HepG2 (cell line): Measurements from ENCODE around the gene RNPS1. TPM values are rescaled to one million over a fixed set of nuclear protein-coding genes. Genes with fewer than 3 reads are reported as not detected.

Experiments
- ATAC-seq: fragments of 200-7000 bp; cut with Tn5 transposase; 3 replicates; pipeline ENCODE4 v1.9.1; 2020; ENCODE audit warnings: mild to moderate bottlenecking, moderate library complexity
- BruUV-seq: library from RNA; stranded (reverse); fragments of 400-500 nt; replicated peaks from 2 replicates; lab custom pipeline; 2021; lab: Mats Ljungman, UMichigan
- CTCF ChIA-PET: fragments of 300-600 bp; formaldehyde crosslinking; extraction: SDS; loops from one replicate; lab custom pipeline; 2021; ENCODE audit warnings: low total read pairs, inconsistent platforms, low intra/inter-chr PET ratio; lab: Yijun Ruan, JAX
- POLR2A ChIA-PET: fragments of 350-600 bp; sonication (Branson Sonifier 250); formaldehyde crosslinking; loops from one replicate; lab custom pipeline; 2020; ENCODE audit warnings: antibody characterized with exemption, inconsistent platforms; lab: Yijun Ruan, JAX
- DNase-seq: peaks from one replicate; pipeline ENCODE4 v3.0.0-alpha.2; 2015; ENCODE audit warnings: low spot score
- FAIRE-seq: peaks from 3 replicates; lab custom pipeline; 2011; peaks lifted over from hg19 to GRCh38; lab: Jason Lieb, UNC
- H2AFZ ChIP-seq: one replicate; pipeline ENCODE4 v1.6.1; 2011; ENCODE audit warnings: low read length, inconsistent platforms
- H3K27ac ChIP-seq: fragments of 300-600 bp; 3 replicates; pipeline ENCODE4 v1.8.0; 2011; ENCODE audit warnings: mixed run types, mild to moderate bottlenecking, mixed read lengths, low read length, inconsistent platforms; ENCODE audit not compliant: insufficient read depth; ENCODE audit errors: extremely low read length
- H3K27me3 ChIP-seq, 2 experiments: fragments of 200-600 bp in 1 of 2; 2 replicates in 1 of 2; 3 replicates in 1 of 2; pipeline versions ENCODE4 v1.6.0 to v1.8.0; 2011; ENCODE audit warnings: low read length in 2 of 2, mild to moderate bottlenecking in 2 of 2, moderate library complexity in 2 of 2, inconsistent platforms in 1 of 2; ENCODE audit not compliant: insufficient read depth in 2 of 2, control insufficient read depth in 1 of 2
- H3K36me3 ChIP-seq, 2 experiments: fragments of 200-600 bp in 1 of 2; replicated peaks in 1 of 2; 2 replicates in 1 of 2; 3 replicates in 1 of 2; pipeline versions ENCODE4 v1.5.1 to v1.8.0; 2011; ENCODE audit warnings: low read length in 2 of 2, inconsistent platforms in 1 of 2; ENCODE audit not compliant: insufficient read depth in 2 of 2, control insufficient read depth in 1 of 2
- H3K4me1 ChIP-seq: 2 replicates; pipeline ENCODE4 v1.5.1; 2012; ENCODE audit warnings: low read length, inconsistent platforms; ENCODE audit not compliant: insufficient read depth
- H3K4me2 ChIP-seq: 2 replicates; pipeline ENCODE4 v1.6.0; 2011; ENCODE audit warnings: low read depth, low read length, inconsistent platforms
- H3K4me3 ChIP-seq, 3 experiments: fragments of 200-600 bp in 1 of 3; sonication (generic), shearing (Covaris generic) in 1 of 3; replicated peaks in 1 of 3; 2 replicates each; pipeline ENCODE4 v1.5.1; 2011 to 2016; ENCODE audit warnings: low read length in 3 of 3, inconsistent platforms in 2 of 3, low read depth in 2 of 3, mild to moderate bottlenecking in 2 of 3, control low read depth in 1 of 3, mixed read lengths in 1 of 3; ENCODE audit not compliant: insufficient read depth in 1 of 3
- H3K79me2 ChIP-seq: one replicate; pipeline ENCODE4 v1.6.1; 2011; ENCODE audit warnings: low read length, inconsistent platforms; ENCODE audit not compliant: insufficient read depth
- H3K9ac ChIP-seq: 2 replicates; pipeline ENCODE4 v1.6.0; 2011; ENCODE audit warnings: mild to moderate bottlenecking, low read depth, low read length, inconsistent platforms; ENCODE audit not compliant: insufficient read depth
- H3K9me3 ChIP-seq: 2 replicates; pipeline ENCODE4 v1.5.1; 2012; ENCODE audit warnings: mild to moderate bottlenecking, low read length
- H4K20me1 ChIP-seq: 2 replicates; pipeline ENCODE4 v1.6.0; 2011; ENCODE audit warnings: inconsistent platforms, mild to moderate bottlenecking, low read length, moderate library complexity; ENCODE audit not compliant: insufficient read depth
- AGO2 ChIP-seq: fragments of 200-400 bp; formaldehyde crosslinking; optimal IDR thresholded peaks from 2 replicates; pipeline ENCODE3; 2017; ENCODE audit warnings: mild to moderate bottlenecking, low read depth, low read length, moderate library complexity
- CREBL2 ChIP-seq: sonication (generic); formaldehyde crosslinking; IDR thresholded peaks from 2 replicates; pipeline ENCODE4 v1.8.1; 2023; ENCODE audit warnings: missing genetic modification reagents, mild to moderate bottlenecking, borderline replicate concordance
- POLR2G ChIP-seq: fragments of 200-400 bp; formaldehyde crosslinking; IDR thresholded peaks from 2 replicates; pipeline ENCODE4 v1.6.1; 2018; ENCODE audit warnings: mild to moderate bottlenecking, low read depth, low read length, moderate library complexity
- PRMT3 ChIP-seq: sonication (generic); formaldehyde crosslinking; IDR thresholded peaks from 2 replicates; pipeline ENCODE4 v1.8.1; 2022; ENCODE audit warnings: low read depth, mild to moderate bottlenecking, moderate library complexity, missing genetic modification reagents, borderline replicate concordance
- SRF ChIP-seq: IDR thresholded peaks from 2 replicates; pipeline ENCODE4 v1.6.1; 2011; ENCODE audit warnings: mild to moderate bottlenecking, low read depth, low read length, moderate library complexity
- SRY ChIP-seq: sonication (generic); formaldehyde crosslinking; IDR thresholded peaks from 2 replicates; pipeline ENCODE4 v1.8.0; 2022; ENCODE audit warnings: mild to moderate bottlenecking, missing genetic modification reagents
- whole genome bisulfite sequencing: methylation state at CpG from one replicate; pipeline ENCODE4 v1.1.6; 2017; ENCODE audit warnings: low lambda C conversion rate; 5-methylcytosine and 5-hydroxymethylcytosine counted together
- in situ Hi-C: cut with HindIII; loops from 2 replicates; pipeline ENCODE4 v1.10.0; 2017; ENCODE audit warnings: low pct_unique_long_range_greater_than_20kb; ENCODE audit not compliant: extremely low pct_ligation_motif_present
- intact Hi-C: fragments of 100-400 bp; cut with micrococcal nuclease; formaldehyde crosslinking; loops from one replicate; pipeline ENCODE4 v1.10.0; 2022; ENCODE audit not compliant: unreplicated experiment
- polyA plus RNA-seq, 8 experiments: library from polyadenylated mRNA; depleted of rRNA in 3 of 8; stranded (reverse) in 7 of 8; unstranded in 1 of 8; fragments of >200 nt; fragmentation: Illumina TruSeq in 4 of 8; extraction: Trizol in 4 of 8; gene quantifications; 2 replicates each; pipeline versions ENCODE4 v1.2.1 to v1.2.3, GENCODE V29; 2011 to 2016; ENCODE audit warnings: low read depth in 4 of 8, missing spikeins in 1 of 8, mixed read lengths in 1 of 8; ENCODE audit not compliant: insufficient read depth in 1 of 8
- total RNA-seq, 5 experiments: library from RNA; depleted of rRNA; stranded (reverse); fragments of >200 nt; fragmentation: Illumina TruSeq; extraction: Trizol; gene quantifications; 2 replicates each; pipeline ENCODE4 v1.2.3, GENCODE V29; 2016; ENCODE audit warnings: low read depth in 1 of 5
- TF ChIP-seq, protein P1 (sequence below): sonication (generic); formaldehyde crosslinking; IDR thresholded peaks from 2 replicates; pipeline ENCODE4 v1.5.0; 2020; ENCODE audit warnings: mild to moderate bottlenecking, missing genetic modification reagents
- TF ChIP-seq, protein P2 (sequence below): sonication (generic); formaldehyde crosslinking; IDR thresholded peaks from 2 replicates; pipeline ENCODE4 v1.4.0; 2020; ENCODE audit warnings: missing genetic modification reagents
- TF ChIP-seq, protein P3 (sequence below): sonication (generic); formaldehyde crosslinking; IDR thresholded peaks from 2 replicates; pipeline ENCODE4 v1.4.0; 2020; ENCODE audit warnings: missing genetic modification reagents
- TF ChIP-seq, protein P4 (sequence below): sonication (generic); formaldehyde crosslinking; conservative IDR thresholded peaks from 2 replicates; pipeline ENCODE4 v1.8.0; 2022; ENCODE audit warnings: mild to moderate bottlenecking, moderate library complexity, missing genetic modification reagents

The RNPS1 gene
- total and polyA plus RNA-seq, 2 of the 13 experiments (the other 11 are each of a cell fraction or from before 2014, with no cell fraction given), result 126 to 133 TPM

GRCh38 chr16:2236337-2237101 is 31.4 kb downstream of the RNPS1 start, which contains the start of gene DNASE1L2:
Gene DNASE1L2 (plus strand): TSS chr16:2236444. CDS start chr16:2236817, 373 bp downstream.
- CTCF ChIA-PET, result no interaction called here
- Histone ChIP-seq H3K9ac (no peak within 1 kb of the TSS), H3K27me3 (no peaks in the 10 kb centered on the region), H3K79me2 (no peaks in the 10 kb centered on the region), H3K27ac (no peak within 1 kb of the TSS), H3K4me2 (peak within 1 kb of the TSS; percentile 53), H3K4me3 (peak within 1 kb of the TSS in 2 of 3 experiments; percentile 28 to 55; a peak in 3 of 6 replicates), H3K4me1 (peaks cover 31% of the 10 kb centered on the region), H3K36me3 (peaks cover 6 to 16% of the 10 kb centered on the region in 2 experiments; a peak in 3 of 5 replicates), H4K20me1 (0 out of 2 replicates have a peak, but pooled peaks cover 2% of the 10 kb centered on the region), H3K9me3 (no peaks in the 10 kb centered on the region), H2AFZ (no peak within 1 kb of the TSS)
- ATAC-seq (peak; percentile 18), DNase-seq (no peak), FAIRE-seq (no peak)
- intact Hi-C loops (no loop called here), in situ Hi-C loops (no loop called here)
- WGBS, result 65% methylated on average over 16 of the region's 64 CpGs
- no TSS peak for BruUV-seq
- POLR2A ChIA-PET, result interaction anchor here (1.0 kb wide), 1 partner anchor 10 kb away, joined by 3 read pairs; no protein-coding TSS in a partner anchor
- TF ChIP-seq SRF, result no peak
- no peak for TF ChIP-seq CREBL2 (CRISPR knock-in tag)
- TF ChIP-seq, protein P1, sequence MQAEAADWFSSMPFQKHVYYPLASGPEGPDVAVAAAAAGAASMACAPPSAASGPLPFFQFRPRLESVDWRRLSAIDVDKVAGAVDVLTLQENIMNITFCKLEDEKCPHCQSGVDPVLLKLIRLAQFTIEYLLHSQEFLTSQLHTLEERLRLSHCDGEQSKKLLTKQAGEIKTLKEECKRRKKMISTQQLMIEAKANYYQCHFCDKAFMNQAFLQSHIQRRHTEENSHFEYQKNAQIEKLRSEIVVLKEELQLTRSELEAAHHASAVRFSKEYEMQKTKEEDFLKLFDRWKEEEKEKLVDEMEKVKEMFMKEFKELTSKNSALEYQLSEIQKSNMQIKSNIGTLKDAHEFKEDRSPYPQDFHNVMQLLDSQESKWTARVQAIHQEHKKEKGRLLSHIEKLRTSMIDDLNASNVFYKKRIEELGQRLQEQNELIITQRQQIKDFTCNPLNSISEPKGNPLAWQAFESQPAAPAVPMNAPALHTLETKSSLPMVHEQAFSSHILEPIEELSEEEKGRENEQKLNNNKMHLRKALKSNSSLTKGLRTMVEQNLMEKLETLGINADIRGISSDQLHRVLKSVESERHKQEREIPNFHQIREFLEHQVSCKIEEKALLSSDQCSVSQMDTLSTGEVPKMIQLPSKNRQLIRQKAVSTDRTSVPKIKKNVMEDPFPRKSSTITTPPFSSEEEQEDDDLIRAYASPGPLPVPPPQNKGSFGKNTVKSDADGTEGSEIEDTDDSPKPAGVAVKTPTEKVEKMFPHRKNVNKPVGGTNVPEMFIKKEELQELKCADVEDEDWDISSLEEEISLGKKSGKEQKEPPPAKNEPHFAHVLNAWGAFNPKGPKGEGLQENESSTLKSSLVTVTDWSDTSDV (CRISPR knock-in tag), result 0 out of 2 replicates have a peak, but pooled peaks have one; percentile 33
- TF ChIP-seq PRMT3 (CRISPR knock-in tag), result no peak
- TF ChIP-seq, protein P2, sequence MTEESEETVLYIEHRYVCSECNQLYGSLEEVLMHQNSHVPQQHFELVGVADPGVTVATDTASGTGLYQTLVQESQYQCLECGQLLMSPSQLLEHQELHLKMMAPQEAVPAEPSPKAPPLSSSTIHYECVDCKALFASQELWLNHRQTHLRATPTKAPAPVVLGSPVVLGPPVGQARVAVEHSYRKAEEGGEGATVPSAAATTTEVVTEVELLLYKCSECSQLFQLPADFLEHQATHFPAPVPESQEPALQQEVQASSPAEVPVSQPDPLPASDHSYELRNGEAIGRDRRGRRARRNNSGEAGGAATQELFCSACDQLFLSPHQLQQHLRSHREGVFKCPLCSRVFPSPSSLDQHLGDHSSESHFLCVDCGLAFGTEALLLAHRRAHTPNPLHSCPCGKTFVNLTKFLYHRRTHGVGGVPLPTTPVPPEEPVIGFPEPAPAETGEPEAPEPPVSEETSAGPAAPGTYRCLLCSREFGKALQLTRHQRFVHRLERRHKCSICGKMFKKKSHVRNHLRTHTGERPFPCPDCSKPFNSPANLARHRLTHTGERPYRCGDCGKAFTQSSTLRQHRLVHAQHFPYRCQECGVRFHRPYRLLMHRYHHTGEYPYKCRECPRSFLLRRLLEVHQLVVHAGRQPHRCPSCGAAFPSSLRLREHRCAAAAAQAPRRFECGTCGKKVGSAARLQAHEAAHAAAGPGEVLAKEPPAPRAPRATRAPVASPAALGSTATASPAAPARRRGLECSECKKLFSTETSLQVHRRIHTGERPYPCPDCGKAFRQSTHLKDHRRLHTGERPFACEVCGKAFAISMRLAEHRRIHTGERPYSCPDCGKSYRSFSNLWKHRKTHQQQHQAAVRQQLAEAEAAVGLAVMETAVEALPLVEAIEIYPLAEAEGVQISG, result 0 out of 2 replicates have a peak, but pooled peaks have one; percentile 25
- peak; percentile 33; the same call in 1 of the 2 replicates for TF ChIP-seq POLR2G
- TF ChIP-seq AGO2, result peak; percentile 75
- 0 out of 2 replicates have a peak, but pooled peaks have one; percentile 35 for TF ChIP-seq SRY (CRISPR knock-in tag)
- TF ChIP-seq, protein P3, sequence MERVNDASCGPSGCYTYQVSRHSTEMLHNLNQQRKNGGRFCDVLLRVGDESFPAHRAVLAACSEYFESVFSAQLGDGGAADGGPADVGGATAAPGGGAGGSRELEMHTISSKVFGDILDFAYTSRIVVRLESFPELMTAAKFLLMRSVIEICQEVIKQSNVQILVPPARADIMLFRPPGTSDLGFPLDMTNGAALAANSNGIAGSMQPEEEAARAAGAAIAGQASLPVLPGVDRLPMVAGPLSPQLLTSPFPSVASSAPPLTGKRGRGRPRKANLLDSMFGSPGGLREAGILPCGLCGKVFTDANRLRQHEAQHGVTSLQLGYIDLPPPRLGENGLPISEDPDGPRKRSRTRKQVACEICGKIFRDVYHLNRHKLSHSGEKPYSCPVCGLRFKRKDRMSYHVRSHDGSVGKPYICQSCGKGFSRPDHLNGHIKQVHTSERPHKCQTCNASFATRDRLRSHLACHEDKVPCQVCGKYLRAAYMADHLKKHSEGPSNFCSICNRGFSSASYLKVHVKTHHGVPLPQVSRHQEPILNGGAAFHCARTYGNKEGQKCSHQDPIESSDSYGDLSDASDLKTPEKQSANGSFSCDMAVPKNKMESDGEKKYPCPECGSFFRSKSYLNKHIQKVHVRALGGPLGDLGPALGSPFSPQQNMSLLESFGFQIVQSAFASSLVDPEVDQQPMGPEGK (CRISPR knock-in tag), result peak; percentile 32
- TF ChIP-seq, protein P4, sequence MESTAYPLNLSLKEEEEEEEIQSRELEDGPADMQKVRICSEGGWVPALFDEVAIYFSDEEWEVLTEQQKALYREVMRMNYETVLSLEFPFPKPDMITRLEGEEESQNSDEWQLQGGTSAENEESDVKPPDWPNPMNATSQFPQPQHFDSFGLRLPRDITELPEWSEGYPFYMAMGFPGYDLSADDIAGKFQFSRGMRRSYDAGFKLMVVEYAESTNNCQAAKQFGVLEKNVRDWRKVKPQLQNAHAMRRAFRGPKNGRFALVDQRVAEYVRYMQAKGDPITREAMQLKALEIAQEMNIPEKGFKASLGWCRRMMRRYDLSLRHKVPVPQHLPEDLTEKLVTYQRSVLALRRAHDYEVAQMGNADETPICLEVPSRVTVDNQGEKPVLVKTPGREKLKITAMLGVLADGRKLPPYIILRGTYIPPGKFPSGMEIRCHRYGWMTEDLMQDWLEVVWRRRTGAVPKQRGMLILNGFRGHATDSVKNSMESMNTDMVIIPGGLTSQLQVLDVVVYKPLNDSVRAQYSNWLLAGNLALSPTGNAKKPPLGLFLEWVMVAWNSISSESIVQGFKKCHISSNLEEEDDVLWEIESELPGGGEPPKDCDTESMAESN (CRISPR knock-in tag), result 0 out of 2 replicates have a peak, but pooled peaks have one; percentile 39
